GM23338 (cell line): Measurements from ENCODE around the gene HDGFL2.

Experiments
- CREB1 ChIP-seq: fragments of 250-450 bp; sonication (Bioruptor Pico); IDR thresholded peaks from 2 replicates; pipeline ENCODE4 v1.5.0; 2020; ENCODE audit warnings: low read depth, mild to moderate bottlenecking, moderate library complexity
- CTCF ChIP-seq, 2 experiments: fragments of 200-600 bp in 1 of 2; sonication (generic) in 1 of 2; conservative IDR thresholded peaks; 2 replicates each; pipeline versions ENCODE4 v1.5.1 to v1.6.1; 2016 to 2017; ENCODE audit warnings: antibody characterized with exemption in 2 of 2, low read depth in 2 of 2, mild to moderate bottlenecking in 2 of 2, moderate library complexity in 1 of 2
- ETS1 ChIP-seq: IDR thresholded peaks from 2 replicates; pipeline ENCODE4 v1.6.1; 2016; ENCODE audit warnings: antibody characterized with exemption
- EZH2 ChIP-seq: fragments of 200-600 bp; sonication (generic); IDR thresholded peaks from one replicate; pipeline ENCODE4 v1.8.0; 2017; ENCODE audit warnings: antibody characterized with exemption, mild to moderate bottlenecking, low read depth; ENCODE audit not compliant: unreplicated experiment
- EZH2phosphoT487 ChIP-seq: fragments of 200-600 bp; sonication (generic); IDR thresholded peaks from one replicate; pipeline ENCODE4 v1.8.1; 2018; ENCODE audit warnings: antibody characterized with exemption; ENCODE audit not compliant: unreplicated experiment
- JUNB ChIP-seq: IDR thresholded peaks from one replicate; pipeline ENCODE4 v1.6.1; 2016; ENCODE audit warnings: antibody characterized with exemption; ENCODE audit not compliant: unreplicated experiment
- NANOG ChIP-seq: IDR thresholded peaks from 2 replicates; pipeline ENCODE4 v1.6.1; 2016; ENCODE audit warnings: antibody characterized with exemption, borderline replicate concordance
- POLR2AphosphoS5 ChIP-seq: IDR thresholded peaks from 2 replicates; pipeline ENCODE4 v1.6.1; 2016; ENCODE audit warnings: antibody characterized with exemption, low read depth
- REST ChIP-seq: IDR thresholded peaks from one replicate; pipeline ENCODE4 v1.6.1; 2018; ENCODE audit warnings: antibody characterized with exemption; ENCODE audit not compliant: unreplicated experiment
- STAT1 ChIP-seq: IDR thresholded peaks from one replicate; pipeline ENCODE4 v1.6.1; 2016; ENCODE audit warnings: antibody characterized with exemption; ENCODE audit not compliant: unreplicated experiment
- ZNF114 ChIP-seq: fragments of 250-450 bp; sonication (Bioruptor Pico); IDR thresholded peaks from 2 replicates; pipeline ENCODE4 v1.5.0; 2020; ENCODE audit warnings: mild to moderate bottlenecking, moderate library complexity

- TF ChIP-seq CTCF (conservative IDR thresholded peaks at IDR 0.05; ENCODE audit: low read depth in 2 of 2): no peak
- no peak for TF ChIP-seq EZH2
- TF ChIP-seq POLR2AphosphoS5: no peak
- TF ChIP-seq STAT1: no peak
- TF ChIP-seq EZH2phosphoT487: no peak
- no peak for TF ChIP-seq CREB1 (CRISPR knock-in tag)
- no peak for TF ChIP-seq ZNF114 (CRISPR knock-in tag)
- no peak for TF ChIP-seq REST
- no peak for TF ChIP-seq NANOG
- TF ChIP-seq JUNB: no peak
- TF ChIP-seq ETS1: no peak
These were observed 29.3 kb upstream of the HDGFL2 start for GRCh38 chr19:4442819-4443146.
